ENCODE measurements around the gene NUDT4B.
"Not testable (repeated sequence)": the region's sequence is repeated elsewhere in the genome, so short reads cannot be mapped to it uniquely, and the experiment has no call there.

NUDT4B gene

DNA sequence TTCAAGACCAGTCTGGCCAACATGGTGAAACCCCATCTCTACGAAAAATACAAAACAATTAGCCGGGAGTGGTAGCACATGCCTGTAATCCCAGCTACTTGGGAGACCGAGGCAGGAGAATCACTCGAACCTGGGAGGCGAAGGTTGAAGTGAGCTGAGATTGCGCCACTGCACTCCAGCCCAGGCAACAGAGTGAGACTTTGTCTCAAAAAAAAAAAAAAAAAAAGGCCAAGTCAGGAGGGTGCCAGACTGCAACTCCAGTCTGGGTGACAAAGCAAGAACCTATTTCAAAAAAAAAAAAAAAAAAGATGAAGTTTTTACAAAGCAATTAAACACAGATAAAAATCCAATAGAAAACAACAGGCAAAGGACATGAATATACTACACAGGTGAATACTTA is 9.9 kb upstream of the NUDT4B start:
- DNase-seq, result not testable (repeated sequence)

DNA sequence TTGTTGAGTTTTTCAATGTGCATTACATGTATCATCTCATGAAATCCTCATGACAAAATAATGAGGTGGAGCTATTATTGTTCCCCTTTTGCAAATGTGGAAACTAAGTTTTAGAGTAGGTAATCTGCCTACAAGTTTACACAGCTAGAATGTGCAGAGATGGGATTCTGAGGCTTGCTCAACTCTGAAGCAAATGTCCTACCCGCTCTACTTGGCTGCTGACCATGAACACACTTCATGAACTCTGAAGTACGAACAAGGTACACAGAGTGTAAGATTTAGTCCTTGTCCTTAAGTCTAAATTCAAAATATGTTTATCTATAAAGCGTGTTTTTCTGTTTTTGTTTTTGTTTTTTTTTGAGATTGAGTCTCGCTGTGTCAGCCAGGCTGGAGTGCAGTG is 5.4 kb upstream of the NUDT4B start:
- DNase-seq, result not testable (repeated sequence)

DNA sequence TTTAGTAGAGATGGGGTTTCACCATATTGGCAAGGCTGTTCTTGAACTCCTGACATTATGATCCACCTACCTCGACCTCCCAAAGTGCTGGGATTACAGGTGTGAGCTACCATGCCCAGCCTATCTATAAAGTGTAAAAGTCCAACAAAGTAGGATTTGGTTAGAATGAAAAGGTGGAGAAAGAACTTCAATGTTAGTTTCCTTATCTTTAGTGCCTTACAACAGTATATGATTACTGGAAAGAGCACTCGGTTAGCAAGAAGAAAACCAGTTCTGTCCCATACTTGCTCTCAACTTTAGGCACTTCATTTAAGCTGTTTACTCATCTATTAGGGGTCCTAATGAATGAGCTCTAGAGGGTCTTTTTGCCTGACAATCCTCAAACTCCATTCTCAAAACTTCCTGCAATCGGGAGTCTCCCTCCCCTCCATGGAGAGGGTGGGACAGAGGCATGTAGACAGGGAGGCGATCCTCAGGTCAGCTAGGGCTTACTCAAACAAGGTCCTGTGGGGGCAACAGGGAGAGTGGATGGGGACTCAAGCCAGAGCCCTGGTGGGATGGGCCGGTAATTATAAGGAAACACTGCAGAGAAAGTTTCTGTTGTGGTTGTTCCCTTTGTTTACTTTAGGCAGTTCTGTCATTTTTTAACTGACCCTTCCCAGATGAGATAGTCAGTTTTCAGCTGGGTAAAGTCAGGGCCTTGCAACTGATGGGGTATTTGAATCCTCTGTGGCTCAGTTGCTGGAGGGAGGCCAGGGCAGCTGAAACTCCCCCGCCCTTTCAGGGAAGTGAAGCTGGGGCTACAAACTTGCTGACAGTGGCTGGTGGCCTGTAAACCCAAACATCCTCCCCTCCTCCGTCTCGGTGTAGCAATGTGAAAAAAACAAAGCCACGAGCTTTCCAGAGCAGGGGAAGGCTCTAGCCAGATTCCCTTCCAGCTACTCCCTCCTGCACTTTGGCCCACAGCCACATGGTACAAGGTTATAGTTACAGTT is 4.6 kb upstream of the NUDT4B start:
- not testable (repeated sequence) for DNase-seq

DNA sequence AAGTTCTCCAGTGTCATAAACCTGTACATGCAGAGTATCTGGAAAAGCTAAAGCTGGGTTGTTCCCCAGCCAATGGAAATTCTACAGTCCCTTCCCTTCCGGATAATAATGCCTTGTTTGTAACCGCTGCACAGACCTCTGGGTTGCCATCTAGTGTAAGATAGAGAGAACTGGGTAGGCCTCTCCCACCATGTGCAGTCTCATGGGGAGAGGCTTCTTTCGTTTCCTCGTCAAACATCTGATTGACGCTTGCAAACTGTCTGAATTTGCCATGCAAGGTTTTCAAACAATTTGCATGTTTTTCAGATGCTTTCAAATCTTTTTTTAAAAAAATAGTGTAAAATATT is 734 bp downstream of the NUDT4B start:
- not testable (repeated sequence) for DNase-seq

DNA sequence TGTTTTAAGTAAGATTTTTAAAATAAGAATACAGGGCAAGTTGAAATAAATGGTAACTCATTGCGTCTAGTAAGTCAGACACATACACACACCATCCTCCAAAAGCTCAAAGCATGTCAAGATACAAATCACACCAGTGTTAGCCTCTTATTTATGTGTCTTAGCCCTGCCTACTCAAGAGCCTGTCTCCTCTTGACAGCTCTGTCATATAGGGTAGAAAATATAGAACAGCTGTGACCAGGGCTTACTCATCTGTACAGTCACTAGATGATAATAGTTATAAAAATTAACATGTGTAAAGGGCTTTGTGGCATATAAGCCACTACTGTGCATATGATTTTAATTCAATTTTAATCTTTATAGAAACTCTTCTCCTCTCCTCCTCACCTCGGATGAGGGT is 7.7 kb downstream of the NUDT4B start:
- not testable (repeated sequence) for DNase-seq

DNA sequence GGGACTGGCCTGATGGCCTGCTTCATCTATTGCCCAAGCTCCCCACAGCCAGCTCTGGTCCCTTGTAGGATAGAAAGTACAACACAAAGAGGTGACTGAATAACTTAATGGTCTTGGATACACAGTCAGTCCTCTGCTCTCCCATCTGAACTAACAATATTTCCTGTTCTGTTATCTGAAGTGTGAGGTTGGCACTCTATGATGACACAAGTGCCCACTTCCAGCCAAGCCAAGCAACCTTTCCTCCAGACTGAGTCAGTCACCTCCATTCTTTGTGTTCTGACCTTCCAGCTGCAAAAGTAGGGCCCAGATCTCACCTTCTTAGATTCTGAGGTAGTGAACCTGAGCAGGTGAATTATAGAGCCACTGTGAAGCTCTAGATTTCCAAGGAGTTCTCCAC is 8.9 kb downstream of the NUDT4B start:
- not testable (repeated sequence) for DNase-seq

DNA sequence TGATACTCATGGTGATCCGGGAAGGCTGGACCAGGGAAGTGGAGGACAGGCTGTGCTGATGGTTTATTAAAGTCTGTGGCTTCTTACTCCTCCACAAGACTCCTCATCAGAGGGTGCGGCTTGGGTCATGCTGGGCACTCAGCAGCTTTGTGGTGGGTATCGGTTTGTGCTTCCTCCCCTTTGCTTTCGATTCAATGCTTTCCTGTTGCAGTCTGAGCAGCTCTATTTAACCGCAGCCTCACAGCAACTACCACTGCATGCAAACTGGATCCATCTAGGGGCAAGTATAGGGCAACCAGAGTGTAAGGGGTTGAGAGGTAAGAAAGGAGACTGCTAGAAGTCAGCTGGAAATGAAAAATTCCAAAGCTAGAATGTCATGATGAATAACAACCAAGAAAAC is 9.8 kb downstream of the NUDT4B start:
- not testable (repeated sequence) for DNase-seq

DNA sequence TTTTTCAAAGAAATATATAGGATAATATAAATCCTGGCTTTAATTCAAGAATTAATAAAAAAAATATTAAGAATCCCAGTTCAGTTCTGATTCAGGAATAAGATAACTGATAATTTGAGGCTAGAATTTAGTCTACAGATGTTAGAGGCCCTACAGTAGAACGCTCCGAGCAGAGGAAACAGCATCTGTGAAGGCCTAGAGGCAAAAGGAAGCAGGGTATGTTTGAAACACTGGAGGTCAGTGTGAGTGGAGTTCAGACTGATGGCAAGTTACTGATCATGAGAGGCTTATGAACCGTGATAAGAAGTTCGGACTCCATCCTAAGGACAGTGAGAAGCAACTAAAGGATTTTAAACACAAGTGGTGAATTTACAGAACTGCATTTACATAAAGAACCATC is 10.4 kb downstream of the NUDT4B start:
- not testable (repeated sequence) for DNase-seq

DNA sequence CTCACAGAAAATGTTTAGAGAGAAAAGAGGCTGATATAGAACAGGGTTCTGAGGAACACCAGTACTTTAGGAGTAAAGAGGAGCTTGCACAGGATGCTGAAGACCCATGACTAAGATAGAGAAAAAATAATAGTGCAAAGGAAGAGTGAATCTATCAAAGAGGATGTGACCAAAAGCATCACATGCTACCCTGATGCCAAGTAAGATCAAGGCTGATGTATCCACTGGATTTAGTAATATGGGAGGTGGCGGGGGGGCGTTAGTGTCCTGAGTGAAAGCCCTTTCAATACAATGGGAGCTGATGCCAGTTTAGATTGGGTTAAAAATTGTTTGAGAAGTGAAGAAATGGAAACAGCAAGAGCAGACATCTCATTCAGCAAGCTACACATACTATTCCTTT is 11.2 kb downstream of the NUDT4B start:
- DNase-seq, result not testable (repeated sequence)

DNA sequence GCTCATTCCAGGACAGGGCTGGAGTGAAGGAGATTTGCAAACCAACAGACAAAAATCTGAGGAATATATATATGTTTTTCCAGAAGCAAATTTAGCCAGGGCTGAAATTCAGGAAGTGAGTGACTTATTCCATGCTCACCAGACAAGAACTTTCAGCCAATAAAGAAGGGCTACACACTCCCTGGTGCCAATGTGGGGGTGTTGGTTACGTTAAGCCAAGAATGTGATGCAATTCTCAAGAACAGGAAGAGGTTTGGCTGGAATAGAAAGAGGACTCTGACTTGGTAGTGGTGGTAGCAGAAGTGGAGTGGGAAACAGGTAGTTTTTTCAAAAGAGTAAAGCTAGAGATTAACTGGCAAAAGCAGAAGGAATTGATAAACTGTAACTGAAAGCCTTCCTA is 11.6 kb downstream of the NUDT4B start:
- not testable (repeated sequence) for DNase-seq

DNA sequence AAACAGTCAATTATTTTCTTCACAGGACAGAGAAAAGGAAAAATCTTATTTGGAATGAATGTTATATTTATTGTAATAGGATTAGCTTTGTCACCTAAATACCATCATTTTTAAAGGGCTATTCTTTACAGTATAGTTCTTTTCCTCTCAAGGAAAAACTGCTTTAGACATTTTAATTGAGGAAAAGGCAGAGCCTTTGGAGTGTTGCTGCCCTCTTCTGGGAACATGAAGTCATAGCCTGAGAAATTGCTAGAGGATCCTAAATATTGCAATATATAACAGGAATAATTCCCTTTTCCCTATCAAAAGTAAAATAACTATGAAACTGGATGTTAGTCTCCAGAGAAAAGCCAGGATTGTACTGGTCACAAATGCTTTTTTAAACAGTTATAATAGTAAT is 12.8 kb downstream of the NUDT4B start:
- DNase-seq, result not testable (repeated sequence)

DNA sequence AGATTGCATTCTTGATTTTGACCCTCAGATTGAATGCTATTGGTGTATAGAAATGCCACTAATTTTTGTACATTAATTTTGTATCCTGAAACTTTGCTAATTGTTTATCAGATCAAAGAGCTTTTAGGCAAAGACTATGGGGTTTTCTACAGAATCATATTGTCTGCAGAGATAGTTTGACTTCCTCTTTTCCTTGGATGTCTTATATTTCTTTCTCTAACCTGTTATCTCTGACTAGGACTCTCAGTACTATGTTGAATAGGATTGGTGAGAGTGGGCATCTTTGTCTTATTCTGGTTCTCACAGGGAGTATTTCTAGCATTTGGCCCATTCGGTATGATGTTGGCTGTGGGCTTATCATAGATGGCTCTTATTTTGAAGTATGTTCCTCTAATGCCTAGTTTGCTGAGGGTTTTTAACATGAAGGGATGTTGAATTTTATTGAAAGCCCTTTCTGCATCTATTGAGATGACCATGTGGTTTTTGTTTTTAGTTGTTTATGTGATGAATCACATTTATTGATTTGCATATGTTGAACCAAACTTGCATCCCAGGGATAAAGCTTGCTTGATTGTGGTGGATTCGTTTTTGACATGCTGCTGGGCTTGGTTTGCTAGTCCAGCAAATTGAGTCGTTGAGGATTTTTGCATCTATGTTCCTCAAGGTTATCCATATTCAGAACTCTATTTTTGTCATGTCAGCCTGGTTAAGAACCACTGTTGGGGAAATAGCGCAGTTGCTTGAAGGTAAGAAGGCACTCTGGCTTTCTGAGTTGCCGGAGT is 16.9 kb downstream of the NUDT4B start:
- DNase-seq, result not testable (repeated sequence)

DNA sequence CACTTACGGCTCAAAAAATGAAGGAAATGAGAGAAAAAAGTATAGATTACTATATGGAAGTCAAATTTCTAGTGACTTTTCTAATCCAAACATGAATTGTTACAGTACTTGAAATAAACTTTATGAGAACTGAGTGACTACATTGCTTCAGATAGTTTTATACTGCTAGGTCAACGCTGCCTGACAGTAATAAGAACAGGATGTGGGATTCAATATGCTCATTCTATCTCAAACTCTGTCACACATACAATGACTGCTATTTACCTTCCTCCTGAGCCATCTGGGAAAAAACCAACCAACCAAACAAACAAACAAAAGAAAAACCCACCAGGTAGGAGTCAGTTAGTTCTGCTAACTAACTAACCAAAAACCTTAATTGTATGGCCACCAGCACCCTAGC is 20.0 kb downstream of the NUDT4B start:
- DNase-seq, result not testable (repeated sequence)

DNA sequence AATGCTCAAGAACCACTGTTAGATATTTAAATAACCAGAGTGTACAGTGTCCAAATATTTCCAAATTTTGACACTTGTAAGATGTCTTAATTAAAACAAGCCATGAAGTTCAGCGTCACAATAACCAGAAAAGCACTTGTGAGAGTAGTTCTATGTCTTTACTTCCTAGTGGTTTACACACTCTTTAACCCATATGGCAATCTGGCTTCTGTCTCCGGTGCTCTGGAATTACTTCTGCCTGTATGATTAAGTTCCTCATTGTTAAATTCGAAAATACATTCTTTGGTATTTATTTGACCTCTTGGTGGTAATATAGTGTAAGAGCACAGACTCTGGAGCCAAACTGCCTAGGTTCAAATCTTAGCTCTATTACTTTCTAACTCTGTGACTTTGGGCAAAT is 20.9 kb downstream of the NUDT4B start:
- not testable (repeated sequence) for DNase-seq

DNA sequence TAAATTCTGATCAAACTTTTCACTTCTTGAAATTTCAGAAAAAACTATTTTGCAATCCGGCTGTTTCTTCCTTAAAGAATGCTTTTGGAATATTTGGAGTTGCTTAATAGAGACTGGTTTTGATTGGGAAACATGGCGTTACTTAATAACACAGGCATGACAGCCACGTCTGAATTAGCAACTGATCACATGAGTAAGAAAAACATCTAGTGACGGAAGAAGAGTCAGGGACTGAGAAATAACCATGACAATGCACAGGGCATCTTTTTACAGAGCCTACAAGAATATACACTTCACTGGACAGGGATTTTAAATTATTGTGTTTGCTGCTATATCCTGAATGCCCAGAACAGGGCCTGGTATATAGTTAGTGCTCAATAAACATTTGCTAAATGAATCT is 25.1 kb downstream of the NUDT4B start:
- not testable (repeated sequence) for DNase-seq

DNA sequence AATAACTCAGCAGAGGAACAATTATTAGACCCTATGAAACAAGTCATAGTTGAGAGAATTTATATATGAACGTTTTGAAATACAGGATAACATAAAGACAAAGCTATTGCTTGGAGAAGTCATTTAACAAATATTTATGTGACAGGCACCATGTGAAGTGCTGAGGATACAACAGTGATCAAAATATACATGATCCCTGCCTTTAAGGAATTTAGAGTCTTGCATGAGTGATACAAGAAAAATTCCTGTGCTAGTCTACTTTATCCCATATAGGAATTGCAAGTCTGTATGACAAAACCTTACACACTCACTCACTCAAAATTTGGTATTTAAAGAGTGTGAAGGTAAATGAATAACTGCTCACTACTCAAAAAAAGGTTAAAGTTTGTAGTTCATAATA is 25.5 kb downstream of the NUDT4B start:
- DNase-seq, result not testable (repeated sequence)

DNA sequence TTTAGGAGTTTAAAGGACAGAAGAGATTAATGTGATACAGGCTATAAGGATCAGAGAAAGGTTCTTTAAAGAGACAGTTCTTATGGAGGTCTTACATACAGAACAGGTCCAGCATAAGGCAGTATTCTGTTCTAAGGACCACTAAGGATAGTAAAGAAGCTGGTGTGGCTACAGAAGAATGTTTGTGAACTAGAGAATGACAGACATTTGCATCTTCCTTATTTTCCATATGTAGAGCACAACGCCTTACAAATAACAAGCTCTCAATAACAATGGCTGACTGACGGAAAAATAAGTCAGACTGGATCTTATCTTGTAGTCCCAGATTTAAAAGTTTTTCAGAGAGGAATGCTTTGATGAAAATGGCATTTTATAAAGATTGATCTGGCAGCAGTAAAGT is 26.7 kb downstream of the NUDT4B start:
- DNase-seq, result not testable (repeated sequence)

DNA sequence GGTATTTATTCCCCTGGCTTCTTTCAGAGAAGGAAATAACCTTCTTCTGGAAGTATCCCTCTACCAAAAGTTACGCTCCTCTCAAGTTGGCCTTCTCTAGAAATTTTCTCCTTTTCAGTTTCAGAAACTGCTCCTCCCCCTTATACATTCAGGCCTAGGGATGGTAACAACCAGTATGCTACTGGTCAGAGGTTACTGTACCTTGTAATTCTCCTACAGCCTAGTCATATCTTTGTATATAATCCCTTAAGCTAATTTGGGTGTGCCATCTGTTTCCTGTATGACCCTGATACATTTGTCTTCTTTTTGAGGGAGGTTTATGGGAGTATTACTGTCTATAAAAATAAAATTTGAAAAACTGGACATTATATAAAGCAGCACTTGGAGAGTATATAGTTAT is 29.1 kb downstream of the NUDT4B start:
- DNase-seq, result not testable (repeated sequence)

DNA sequence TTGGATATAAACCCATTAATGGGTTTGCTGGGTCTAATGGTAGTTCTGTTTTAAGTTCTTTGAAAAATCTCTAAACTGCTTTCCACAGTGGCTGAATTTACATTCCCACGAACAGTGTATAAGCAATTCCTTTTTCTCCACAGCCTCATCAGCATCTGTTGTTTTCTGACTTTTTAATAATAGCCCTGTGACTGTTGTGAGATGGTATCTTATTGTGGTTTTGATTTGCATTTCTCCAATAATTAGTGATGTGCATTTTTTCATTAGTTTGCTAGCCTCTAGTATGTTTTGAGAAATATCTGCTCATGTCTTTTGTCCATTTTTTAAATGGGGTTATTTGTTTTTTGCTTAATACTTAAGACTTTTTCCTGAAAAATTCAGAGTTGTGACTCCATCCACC is 31.8 kb downstream of the NUDT4B start:
- DNase-seq, result not testable (repeated sequence)

DNA sequence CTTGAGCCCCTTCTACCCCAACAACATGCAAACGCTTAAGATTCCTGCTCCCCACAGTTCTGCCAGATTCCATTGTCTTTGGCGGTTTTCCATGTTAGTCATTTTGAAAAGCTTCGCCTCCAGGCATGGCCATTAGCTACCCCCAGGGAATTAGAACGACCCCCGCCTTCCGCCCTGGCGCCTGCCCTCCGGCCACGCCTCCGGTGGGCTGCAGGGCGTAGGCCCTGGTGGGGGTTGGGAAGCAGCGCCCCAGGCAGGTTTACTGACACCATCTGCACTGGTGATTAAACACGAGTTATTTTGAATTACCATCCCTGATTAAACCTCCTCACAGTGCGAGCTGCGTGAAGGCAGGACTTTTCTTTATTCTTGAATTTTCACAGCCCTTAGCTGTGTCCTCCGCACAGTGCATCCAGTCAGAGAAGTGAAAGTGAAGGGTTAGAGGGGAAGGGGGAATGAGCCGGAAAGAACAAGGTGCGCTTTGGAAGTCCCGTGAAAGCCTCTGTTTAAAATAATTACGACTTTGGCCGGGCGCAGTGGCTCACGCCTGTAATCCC is 43.0 kb downstream of the NUDT4B start:
- DNase-seq, result not testable (repeated sequence)

DNA sequence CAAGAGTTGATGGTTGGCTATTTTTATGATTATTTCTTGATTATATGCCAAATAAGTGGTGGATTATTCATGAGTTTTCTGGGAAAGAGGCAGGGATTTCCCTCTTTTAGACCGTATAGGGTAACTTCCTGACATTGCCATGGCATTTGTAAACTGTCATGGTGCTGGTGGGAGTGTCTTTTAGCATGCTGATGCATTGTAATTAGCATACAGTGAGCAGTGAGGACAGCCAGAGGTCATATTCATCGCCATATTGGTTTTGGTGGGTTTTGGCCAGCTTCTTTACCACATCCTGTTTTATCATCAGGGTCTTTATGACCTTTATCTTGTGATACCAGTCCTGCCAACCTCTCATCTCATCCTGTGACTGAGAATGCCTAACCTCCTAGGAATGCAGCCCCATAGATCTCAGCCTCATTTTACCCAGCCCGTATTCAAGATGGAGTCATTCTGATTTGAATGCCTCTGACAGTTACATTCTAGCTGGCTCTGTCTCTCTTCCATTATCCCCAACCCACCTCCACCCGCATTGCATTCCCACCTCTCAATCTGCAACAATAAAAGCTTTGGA is 45.3 kb downstream of the NUDT4B start:
- not testable (repeated sequence) for DNase-seq

Measured in fibroblast of skin of abdomen (primary cell).